Colonic mucosa (tissue), 4 donors: ENCODE results near the gene SLC12A7. TPM values are rescaled to one million over a fixed set of nuclear protein-coding genes. Genes with fewer than 3 reads are reported as not detected.
A peak's percentile ranks its signal among the peaks of the same experiment; 100 is the strongest.

ENCODE experiments used
- DNase-seq: peaks from one replicate; pipeline ENCODE4 v3.0.0-alpha.2; 2020
- H3K27ac ChIP-seq: fragments of 200-600 bp; one replicate; pipeline ENCODE4 v1.8.0; 2021
- H3K27me3 ChIP-seq: fragments of 200-600 bp; one replicate; pipeline ENCODE4 v1.8.0; 2021
- H3K36me3 ChIP-seq: fragments of 200-600 bp; one replicate; pipeline ENCODE4 v1.8.0; 2021
- H3K4me1 ChIP-seq: fragments of 200-600 bp; one replicate; pipeline ENCODE4 v1.8.0; 2021; ENCODE audit warnings: mild to moderate bottlenecking
- H3K4me3 ChIP-seq: fragments of 200-600 bp; one replicate; pipeline ENCODE4 v1.8.0; 2021
- H3K9ac ChIP-seq, 2 donors: one replicate each; pipeline ENCODE4 v1.7.0; 2013; ENCODE audit warnings: control low read depth in 2 of 2, low read depth in 2 of 2, low read length in 2 of 2
- H3K9me3 ChIP-seq: fragments of 200-600 bp; one replicate; pipeline ENCODE4 v1.8.0; 2021
- CTCF ChIP-seq: fragments of 200-600 bp; IDR thresholded peaks from one replicate; pipeline ENCODE4 v1.8.0; 2022; ENCODE audit warnings: antibody characterized with exemption, mild to moderate bottlenecking
- intact Hi-C: fragments of 100-400 bp; cut with DNase I; formaldehyde crosslinking; loops from one replicate; pipeline ENCODE4 v1.14.1; 2022
- total RNA-seq, 2 donors: library from RNA; stranded (reverse); fragmentation: NEBNext Ultra II Directional in 1 of 2; extraction: Animal tissue kit (Norgen Biotek cat#: 25700) in 1 of 2; gene quantifications; one replicate each; pipeline ENCODE4 v1.2.1, GENCODE V29; 2021
- donor health status: healthy.
- donor health status: DM: no; HTN: no; CAD: no.
- donor health status: DM: no; HTN: no; CAD: no.

The SLC12A7 gene
- total RNA-seq, 2 donors from 2014 or later, result 64.6 to 81.2 TPM

GRCh38 chr5:1131726-1132125 is 19.9 kb upstream of the SLC12A7 start:
- Histone ChIP-seq H3K27me3 (no peaks in the 10 kb centered on the region), H3K27ac (no peak overlapping the region), H3K9me3 (no peaks in the 10 kb centered on the region), H3K9ac (peak overlapping the region; percentile 24 to 53), H3K4me3 (no peak overlapping the region), H3K36me3 (no peaks in the 10 kb centered on the region), H3K4me1 (peaks cover 8% of the 10 kb centered on the region)
- no peak for DNase-seq
- intact Hi-C loops, result no loop called here
- TF ChIP-seq CTCF, result no peak

- Histone ChIP-seq H3K27ac (peak overlapping the region; percentile 81), H3K4me3 (no peak overlapping the region), H3K27me3 (no peaks in the 10 kb centered on the region), H3K9ac (peak overlapping the region; percentile 24 to 53), H3K36me3 (no peaks in the 10 kb centered on the region), H3K9me3 (no peaks in the 10 kb centered on the region), H3K4me1 (peaks cover 8% of the 10 kb centered on the region)
- no peak for TF ChIP-seq CTCF
- DNase-seq, result no peak
- intact Hi-C loops, result no loop called here
Observed at GRCh38 chr5:1131191-1131621, 19.3 kb upstream of the SLC12A7 start.

- Histone ChIP-seq H3K4me1 (peaks cover 8% of the 10 kb centered on the region), H3K27ac (peak overlapping the region; percentile 81), H3K4me3 (peak overlapping the region; percentile 12), H3K36me3 (no peaks in the 10 kb centered on the region), H3K27me3 (no peaks in the 10 kb centered on the region), H3K9me3 (no peaks in the 10 kb centered on the region), H3K9ac (peak overlapping the region; percentile 56 to 64)
- DNase-seq, result peak; percentile 89
- TF ChIP-seq CTCF, result no peak
- intact Hi-C loops, result no loop called here
Observed at GRCh38 chr5:1130218-1130946, 18.5 kb upstream of the SLC12A7 start.

- peak overlapping the region; percentile 81 for H3K27ac ChIP-seq
- H3K4me1 ChIP-seq, result peaks cover 8% of the 10 kb centered on the region
- no peak overlapping the region for H3K4me3 ChIP-seq
- no peaks in the 10 kb centered on the region for H3K36me3 ChIP-seq
- peak; percentile 87 for DNase-seq
- no peaks in the 10 kb centered on the region for H3K27me3 ChIP-seq
- TF ChIP-seq CTCF, result no peak
- intact Hi-C loops, result no loop called here
- peak overlapping the region in 1 of 2 donors; percentile 64 for H3K9ac ChIP-seq
- H3K9me3 ChIP-seq, result no peaks in the 10 kb centered on the region
Observed at GRCh38 chr5:1129711-1130055, 17.8 kb upstream of the SLC12A7 start.

GRCh38 chr5:1128977-1129710 is 17.3 kb upstream of the SLC12A7 start:
- Histone ChIP-seq H3K4me3 (no peak overlapping the region), H3K36me3 (no peaks in the 10 kb centered on the region), H3K9ac (peak overlapping the region in 1 of 2 donors; percentile 64), H3K27me3 (no peaks in the 10 kb centered on the region), H3K4me1 (peaks cover 8% of the 10 kb centered on the region), H3K9me3 (no peaks in the 10 kb centered on the region), H3K27ac (peak overlapping the region; percentile 81)
- DNase-seq, result no peak
- TF ChIP-seq CTCF, result no peak
- intact Hi-C loops, result no loop called here
